HL-60 (cell line): ENCODE data around the gene RCBTB1.
"Not testable (repeated sequence)": the region's sequence is repeated elsewhere in the genome, so short reads cannot be mapped to it uniquely, and the experiment has no call there.

ENCODE experiments used
- DNase-seq, 2 experiments: peaks; one replicate each; pipeline ENCODE4 v3.0.0-alpha.2; 2010 to 2020; ENCODE audit warnings: low read depth in 1 of 2, low spot score in 1 of 2
- H3K27ac ChIP-seq: fragments of 250-450 bp; sonication (Bioruptor Pico); replicated peaks from 2 replicates; pipeline ENCODE4 v1.5.1; 2020; ENCODE audit warnings: mild to moderate bottlenecking, moderate library complexity
- H3K27me3 ChIP-seq: fragments of 250-450 bp; sonication (Bioruptor Pico); 2 replicates; pipeline ENCODE4 v1.5.1; 2021; ENCODE audit warnings: mild to moderate bottlenecking, moderate library complexity; ENCODE audit not compliant: insufficient read depth, poor library complexity, severe bottlenecking
- H3K4me3 ChIP-seq: replicated peaks from 2 replicates; pipeline ENCODE4 v1.5.1; 2011; ENCODE audit warnings: mild to moderate bottlenecking, control low read depth, low read length; ENCODE audit not compliant: insufficient read depth
- CTCF ChIP-seq: IDR thresholded peaks from one replicate; pipeline ENCODE4 v1.5.1; 2011; ENCODE audit warnings: low read length, control low read depth, inconsistent platforms; ENCODE audit not compliant: insufficient read depth
- GABPA ChIP-seq: IDR thresholded peaks from 2 replicates; pipeline ENCODE4 v1.6.1; 2012; ENCODE audit warnings: low read depth
- POLR2AphosphoS5 ChIP-seq: IDR thresholded peaks from 2 replicates; pipeline ENCODE4 v1.6.1; 2012; ENCODE audit warnings: low read depth
- SPI1 ChIP-seq: IDR thresholded peaks from 2 replicates; pipeline ENCODE4 v1.6.1; 2012; ENCODE audit warnings: low read depth, mild to moderate bottlenecking, borderline replicate concordance
- TF ChIP-seq, protein P1 (sequence below): IDR thresholded peaks from 2 replicates; pipeline ENCODE4 v1.6.1; 2012; ENCODE audit warnings: low read depth; ENCODE audit not compliant: insufficient replicate concordance

RCBTB1 gene

DNA sequence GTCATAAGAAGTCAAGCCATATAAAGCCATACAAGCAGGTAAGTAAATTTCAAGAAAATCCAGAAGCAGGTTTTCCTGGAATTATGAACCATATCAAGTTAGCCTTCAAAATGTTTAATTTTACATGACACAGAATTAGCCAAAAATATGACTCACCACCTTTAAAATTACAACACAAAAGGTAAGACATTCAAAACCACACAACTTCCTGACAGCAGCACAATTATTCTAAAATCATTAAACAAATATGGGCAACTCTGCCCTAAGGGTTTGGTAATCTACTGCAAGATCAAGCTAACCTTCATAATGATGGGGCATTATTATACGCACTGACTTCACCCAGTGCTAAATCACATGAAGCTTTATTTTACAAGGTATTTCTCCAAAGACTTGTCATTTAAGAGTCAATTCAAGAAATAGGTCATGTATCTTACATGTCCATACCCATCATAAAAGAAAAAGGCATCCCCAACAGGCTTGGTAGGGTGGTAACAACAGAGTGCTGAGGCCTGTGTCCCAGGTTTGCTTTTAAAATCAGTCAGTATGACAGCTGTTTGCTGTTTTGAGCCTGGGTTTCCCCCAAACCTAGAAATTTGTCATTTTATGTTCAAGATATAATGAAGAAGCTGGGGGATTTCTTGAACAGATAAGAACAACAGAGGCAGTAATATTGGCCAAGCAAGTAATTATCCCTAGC lies 15.2 kb downstream of the RCBTB1 start:
- Histone ChIP-seq H3K4me3 (no peak overlapping the region), H3K27me3 (no peaks in the 10 kb centered on the region), H3K27ac (no peak overlapping the region)
- DNase-seq: peak in 1 of 2 experiments; percentile 27
- TF ChIP-seq GABPA (no peak), SPI1 (no peak), CTCF (no peak), POLR2AphosphoS5 (no peak)
- TF ChIP-seq, protein P1, sequence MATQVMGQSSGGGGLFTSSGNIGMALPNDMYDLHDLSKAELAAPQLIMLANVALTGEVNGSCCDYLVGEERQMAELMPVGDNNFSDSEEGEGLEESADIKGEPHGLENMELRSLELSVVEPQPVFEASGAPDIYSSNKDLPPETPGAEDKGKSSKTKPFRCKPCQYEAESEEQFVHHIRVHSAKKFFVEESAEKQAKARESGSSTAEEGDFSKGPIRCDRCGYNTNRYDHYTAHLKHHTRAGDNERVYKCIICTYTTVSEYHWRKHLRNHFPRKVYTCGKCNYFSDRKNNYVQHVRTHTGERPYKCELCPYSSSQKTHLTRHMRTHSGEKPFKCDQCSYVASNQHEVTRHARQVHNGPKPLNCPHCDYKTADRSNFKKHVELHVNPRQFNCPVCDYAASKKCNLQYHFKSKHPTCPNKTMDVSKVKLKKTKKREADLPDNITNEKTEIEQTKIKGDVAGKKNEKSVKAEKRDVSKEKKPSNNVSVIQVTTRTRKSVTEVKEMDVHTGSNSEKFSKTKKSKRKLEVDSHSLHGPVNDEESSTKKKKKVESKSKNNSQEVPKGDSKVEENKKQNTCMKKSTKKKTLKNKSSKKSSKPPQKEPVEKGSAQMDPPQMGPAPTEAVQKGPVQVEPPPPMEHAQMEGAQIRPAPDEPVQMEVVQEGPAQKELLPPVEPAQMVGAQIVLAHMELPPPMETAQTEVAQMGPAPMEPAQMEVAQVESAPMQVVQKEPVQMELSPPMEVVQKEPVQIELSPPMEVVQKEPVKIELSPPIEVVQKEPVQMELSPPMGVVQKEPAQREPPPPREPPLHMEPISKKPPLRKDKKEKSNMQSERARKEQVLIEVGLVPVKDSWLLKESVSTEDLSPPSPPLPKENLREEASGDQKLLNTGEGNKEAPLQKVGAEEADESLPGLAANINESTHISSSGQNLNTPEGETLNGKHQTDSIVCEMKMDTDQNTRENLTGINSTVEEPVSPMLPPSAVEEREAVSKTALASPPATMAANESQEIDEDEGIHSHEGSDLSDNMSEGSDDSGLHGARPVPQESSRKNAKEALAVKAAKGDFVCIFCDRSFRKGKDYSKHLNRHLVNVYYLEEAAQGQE: no peak

DNA sequence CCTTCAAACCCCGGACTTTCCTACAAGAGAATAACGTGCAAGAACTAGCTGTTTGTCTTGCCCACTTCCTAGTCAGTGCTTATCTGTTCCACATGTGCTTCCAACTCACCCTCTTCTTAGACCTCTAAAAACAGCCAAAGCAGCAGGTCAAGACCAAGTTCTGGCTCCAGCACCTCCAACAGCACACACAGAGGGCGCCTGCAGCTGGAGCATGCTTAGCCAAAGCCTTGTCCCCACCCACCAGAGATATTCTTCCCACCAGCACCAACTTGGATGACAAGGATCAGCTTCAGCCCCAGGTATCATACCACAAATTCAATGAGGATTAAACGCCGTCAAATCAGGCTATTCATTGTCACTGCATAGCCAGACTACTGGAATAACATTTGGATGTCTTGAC lies 17.9 kb downstream of the RCBTB1 start:
- no peak for DNase-seq
- no peak for TF ChIP-seq SPI1
- no peak for TF ChIP-seq GABPA
- TF ChIP-seq, protein P1: no peak
- TF ChIP-seq POLR2AphosphoS5: no peak
- no peak for TF ChIP-seq CTCF

DNA sequence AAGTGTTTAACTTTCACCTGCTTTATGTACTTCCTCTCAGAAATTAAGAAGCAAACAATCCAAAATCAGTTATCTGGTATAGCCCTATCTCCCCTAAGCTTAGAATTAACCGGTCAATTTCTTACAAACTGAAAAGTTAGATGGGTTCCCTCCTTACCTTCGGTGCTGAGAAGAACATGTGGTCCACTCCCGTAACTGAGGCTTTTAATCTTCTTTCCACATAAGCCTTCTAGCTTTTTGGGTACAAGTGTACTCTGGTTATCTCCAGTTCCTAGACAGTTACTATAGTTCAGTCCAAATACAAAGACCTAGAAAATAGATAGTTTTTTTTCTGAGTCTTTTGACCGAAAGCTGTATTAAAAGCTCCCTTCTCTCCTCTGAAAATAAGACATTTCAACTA lies 18.9 kb downstream of the RCBTB1 start:
- no peak for DNase-seq
- no peak overlapping the region for H3K4me3 ChIP-seq
- H3K27ac ChIP-seq: no peak overlapping the region
- H3K27me3 ChIP-seq: no peaks in the 10 kb centered on the region
- TF ChIP-seq SPI1 (no peak), GABPA (no peak)

More for the DNA sequence above, 17.9 kb downstream of the RCBTB1 start:
- H3K27me3 ChIP-seq: no peaks in the 10 kb centered on the region
- H3K4me3 ChIP-seq: no peak overlapping the region
- no peak overlapping the region for H3K27ac ChIP-seq

DNA sequence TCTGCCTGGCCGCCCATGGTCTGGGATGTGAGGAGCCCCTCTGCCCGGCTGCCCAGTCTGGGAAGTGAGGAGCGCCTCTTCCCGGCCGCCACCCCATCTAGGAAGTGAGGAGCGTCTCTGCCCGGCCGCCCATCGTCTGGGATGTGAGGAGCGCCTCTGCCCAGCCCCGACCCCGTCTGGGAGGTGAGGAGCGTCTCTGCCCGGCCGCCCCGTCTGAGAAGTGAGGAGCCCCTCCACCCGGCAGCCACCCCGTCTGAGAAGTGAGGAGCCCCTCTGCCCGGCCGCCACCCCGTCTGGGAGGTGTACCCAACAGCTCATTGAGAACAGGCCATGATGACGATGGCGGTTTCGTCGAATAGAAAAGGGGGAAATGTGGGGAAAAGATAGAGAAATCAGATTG lies 19.9 kb downstream of the RCBTB1 start:
- not testable (repeated sequence) for H3K4me3 ChIP-seq, H3K27me3 ChIP-seq

GRCh38 chr13:49563516-49563915 lies 21.8 kb downstream of the RCBTB1 start:
- no peak for TF ChIP-seq GABPA
- TF ChIP-seq, protein P1: no peak
- TF ChIP-seq CTCF: no peak
- no peak for TF ChIP-seq POLR2AphosphoS5
- TF ChIP-seq SPI1: no peak
- DNase-seq: peak in 1 of 2 experiments; percentile 18
- Histone ChIP-seq H3K27me3 (no peaks in the 10 kb centered on the region), H3K27ac (no peak overlapping the region), H3K4me3 (no peak overlapping the region)

More for the DNA sequence above, 19.9 kb downstream of the RCBTB1 start:
- not testable (repeated sequence) for DNase-seq, H3K27ac ChIP-seq
